Muscle of leg (tissue), 11 donors: ENCODE data around the gene AFF2. TPM values are rescaled to one million over a fixed set of nuclear protein-coding genes. Genes with fewer than 3 reads are reported as not detected.

Experiments used
- DNase-seq: peaks from one replicate; pipeline ENCODE4 v3.0.0; 2013
- H3K27ac ChIP-seq: one replicate; pipeline ENCODE4 v1.5.1; 2013; ENCODE audit warnings: mild to moderate bottlenecking, low read length, control low read depth
- H3K27me3 ChIP-seq: one replicate; pipeline ENCODE4 v1.6.1; 2013; ENCODE audit warnings: low read length; ENCODE audit not compliant: control insufficient read depth, insufficient read depth
- H3K36me3 ChIP-seq: one replicate; pipeline ENCODE4 v1.6.1; 2013; ENCODE audit warnings: low read length; ENCODE audit not compliant: control insufficient read depth, insufficient read depth
- H3K4me1 ChIP-seq: one replicate; pipeline ENCODE4 v1.6.1; 2013; ENCODE audit warnings: low read length; ENCODE audit not compliant: control insufficient read depth, insufficient read depth
- H3K4me3 ChIP-seq: one replicate; pipeline ENCODE4 v1.5.1; 2013; ENCODE audit warnings: low read length, control low read depth
- H3K9me3 ChIP-seq: replicated peaks from 2 replicates; pipeline ENCODE4 v1.6.1; 2013; ENCODE audit warnings: low read depth, low read length; ENCODE audit not compliant: control insufficient read depth
- WGBS: methylation state at CpG from one replicate; pipeline ENCODE4 v1.1.5; 2013; ENCODE audit warnings: missing lambda C conversion rate; ENCODE audit not compliant: insufficient coverage; 5-methylcytosine and 5-hydroxymethylcytosine counted together
- polyA plus RNA-seq, 8 donors: library from polyadenylated mRNA; unstranded; fragments of 120-200 nt; gene quantifications; one replicate each; pipeline versions ENCODE4 v1.2.1 to v1.2.3, GENCODE V29; 2013; ENCODE audit warnings: inconsistent platforms in 1 of 8, low replicate concordance in 1 of 8; ENCODE audit not compliant: insufficient read length in 8 of 8, insufficient read depth in 1 of 8
- total RNA-seq: library from RNA; stranded (reverse); fragments of 120-200 nt; gene quantifications from one replicate; pipeline ENCODE4 v1.2.4, GENCODE V29; 2013

The AFF2 gene
- total and polyA plus RNA-seq, 9 donors = 0.42 to 6.1 (median 1.4) TPM

- no peak for DNase-seq
- H3K27ac ChIP-seq = no peak overlapping the region
- H3K4me1 ChIP-seq = no peaks in the 10 kb centered on the region
- no peaks in the 10 kb centered on the region for H3K27me3 ChIP-seq
- H3K36me3 ChIP-seq = no peaks in the 10 kb centered on the region
- no peak overlapping the region for H3K4me3 ChIP-seq
- no peaks in the 10 kb centered on the region for H3K9me3 ChIP-seq
Measured at GRCh38 chrX:149039057-149039456, 538.6 kb downstream of the AFF2 start.

- no peaks in the 10 kb centered on the region for H3K36me3 ChIP-seq
- WGBS = no CpG with 5 or more reads among the region's 5 CpGs
- no peaks in the 10 kb centered on the region for H3K27me3 ChIP-seq
Measured at GRCh38 chrX:149040873-149041535, 540.6 kb downstream of the AFF2 start.

GRCh38 chrX:149043401-149043800 lies 543.0 kb downstream of the AFF2 start:
- H3K27me3 ChIP-seq = no peaks in the 10 kb centered on the region
- H3K27ac ChIP-seq = no peak overlapping the region
- no peaks in the 10 kb centered on the region for H3K9me3 ChIP-seq
- H3K36me3 ChIP-seq = no peaks in the 10 kb centered on the region
- WGBS = no CpG with 5 or more reads among the region's 3 CpGs
- DNase-seq = no peak
- H3K4me1 ChIP-seq = no peaks in the 10 kb centered on the region
- no peak overlapping the region for H3K4me3 ChIP-seq

More at GRCh38 chrX:149040873-149041535, 540.6 kb downstream of the AFF2 start:
- H3K27ac ChIP-seq = no peak overlapping the region
- no peaks in the 10 kb centered on the region for H3K4me1 ChIP-seq
- H3K4me3 ChIP-seq = no peak overlapping the region
- DNase-seq = no peak
- no peaks in the 10 kb centered on the region for H3K9me3 ChIP-seq

- DNase-seq = no peak
- WGBS = no CpG with 5 or more reads among the region's 2 CpGs
- no peaks in the 10 kb centered on the region for H3K27me3 ChIP-seq
- H3K4me3 ChIP-seq = no peak overlapping the region
- no peak overlapping the region for H3K27ac ChIP-seq
- no peaks in the 10 kb centered on the region for H3K9me3 ChIP-seq
- no peaks in the 10 kb centered on the region for H3K4me1 ChIP-seq
- H3K36me3 ChIP-seq = no peaks in the 10 kb centered on the region
Measured at GRCh38 chrX:149044471-149044870, 544.1 kb downstream of the AFF2 start.

- WGBS = no CpG with 5 or more reads among the region's 1 CpG
- DNase-seq = no peak
- no peaks in the 10 kb centered on the region for H3K27me3 ChIP-seq
- no peak overlapping the region for H3K27ac ChIP-seq
- H3K36me3 ChIP-seq = no peaks in the 10 kb centered on the region
- H3K4me3 ChIP-seq = no peak overlapping the region
- H3K4me1 ChIP-seq = no peaks in the 10 kb centered on the region
- H3K9me3 ChIP-seq = no peaks in the 10 kb centered on the region
Measured at GRCh38 chrX:149045645-149046210, 545.3 kb downstream of the AFF2 start.
